ENCODE measurements around the gene ATG101. TPM values are rescaled to one million over a fixed set of nuclear protein-coding genes. Genes with fewer than 3 reads are reported as not detected.

ATG101 gene
- total and polyA plus RNA-seq, 9 of the 15 experiments (the other 6 are each of a cell fraction or from before 2014, with no cell fraction given), result 2.9 to 52.4 (median 29.7) TPM

GRCh38 chr12:52023182-52023975 is 46.4 kb upstream of the ATG101 start:
- ChIA-PET POLR2A (interaction anchor here (0.6 to 1.5 kb wide), 6 partner anchors 13 to 1245 kb away, joined by 3 to 6 read pairs (median 3); partner anchors contain the start of gene ESPL1), CTCF (ENCODE audit: low intra/inter-chr PET ratio) (interaction anchor here (0.5 to 6.0 kb wide), 8 partner anchors 18 to 602 kb away, joined by 3 to 242 read pairs (median 6); partner anchors contain the start of genes SMIM41 and TAMALIN)
- in situ Hi-C loops (cut with MboI), result loop anchor here (25.0 kb wide), 1 partner anchor 611 kb away; the partner anchor contains the start of gene SLC4A8
- no TSS peak for BruUV-seq (replicated peaks)
- FAIRE-seq, result peak; percentile 35
- ATAC-seq, result peak; percentile 84
- peak overlapping the region; percentile 66 for H3K4me2 ChIP-seq (ENCODE audit: insufficient read depth, low read length)
- H2AFZ ChIP-seq (ENCODE audit: low read depth, low read length), result peak overlapping the region; percentile 88
- H3K27me3 ChIP-seq (ENCODE audit: control insufficient read depth in 2 of 2, insufficient read depth in 2 of 2, low read length in 2 of 2), result peaks cover 0 to 13% of the 10 kb centered on the region in 2 experiments; a peak in 2 of 5 replicates
- no peaks in the 10 kb centered on the region for H3K9me3 ChIP-seq (replicated peaks; ENCODE audit: control insufficient read depth, insufficient read depth, low read depth, low read length)
- WGBS (ENCODE audit: insufficient coverage, low coverage, missing lambda C conversion rate), result 2% methylated on average over 34 of the region's 70 CpGs
- H3K36me3 ChIP-seq (ENCODE audit: control insufficient read depth, insufficient read depth, low read length), result no peaks in the 10 kb centered on the region
- H3K79me2 ChIP-seq (ENCODE audit: control insufficient read depth, insufficient read depth, low read length), result no peaks in the 10 kb centered on the region
- DNase-seq (ENCODE audit: extremely low read depth in 1 of 4, low spot score in 3 of 4), result peak; percentile 88 to 94 (median 91)
- H3K27ac ChIP-seq (ENCODE audit: extremely low read depth, low read depth, low read length), result no peak overlapping the region
- intact Hi-C loops (cut with micrococcal nuclease), result no loop called here
- no peaks in the 10 kb centered on the region for H3K9me1 ChIP-seq (ENCODE audit: control insufficient read depth, insufficient read depth, low read length)
- peaks cover 0 to 27% of the 10 kb centered on the region in 2 experiments; a peak in 3 of 5 replicates for H3K4me1 ChIP-seq (replicated peaks in 1 of 2; ENCODE audit: control insufficient read depth in 2 of 2, insufficient read depth in 2 of 2, low read length in 2 of 2)
- peak overlapping the region; percentile 27 to 87; a peak in 3 of 4 replicates for H3K9ac ChIP-seq (ENCODE audit: insufficient read depth in 1 of 2, low read depth in 2 of 2, low read length in 2 of 2)
- H3K4me3 ChIP-seq, result peak overlapping the region; percentile 45
- H4K20me1 ChIP-seq (replicated peaks; ENCODE audit: control insufficient read depth, insufficient read depth, low read length), result no peaks in the 10 kb centered on the region
- TF ChIP-seq CC2D1A (IDR thresholded peaks at IDR 0.05) (peak; percentile 78), RBFOX2 (IDR thresholded peaks at IDR 0.05; ENCODE audit: low read depth, low read length) (peak; percentile 42; the same call in 1 of the 2 replicates), IRF2 (CRISPR knock-in tag; IDR thresholded peaks at IDR 0.05) (peak; percentile 51; the same call in 1 of the 2 replicates), PRDM10 (IDR thresholded peaks at IDR 0.05; ENCODE audit: partially characterized antibody) (peak; percentile 6), ZNF24 (IDR thresholded peaks at IDR 0.05) (0 out of 2 replicates have a peak, but pooled peaks have one; percentile 9), ZNF263 (CRISPR knock-in tag; IDR thresholded peaks at IDR 0.05; ENCODE audit: borderline replicate concordance) (0 out of 2 replicates have a peak, but pooled peaks have one; percentile 20), TAL1 (IDR thresholded peaks at IDR 0.05) (no peak), TAF7 (tag; IDR thresholded peaks at IDR 0.05) (no peak), ZNF274 (IDR thresholded peaks at IDR 0.05; ENCODE audit: borderline replicate concordance, low read depth, low read length) (no peak), ZFX (CRISPR knock-in tag; IDR thresholded peaks at IDR 0.05) (peak; percentile 63), DEAF1 (CRISPR knock-in tag; IDR thresholded peaks at IDR 0.05) (peak; percentile 89), ZNF79 (CRISPR knock-in tag; IDR thresholded peaks at IDR 0.05; ENCODE audit: low read depth) (no peak), ZNF395 (CRISPR knock-in tag; IDR thresholded peaks at IDR 0.05) (peak; percentile 29; the same call in 1 of the 2 replicates), PCBP1 (IDR thresholded peaks at IDR 0.05; ENCODE audit: low read depth, low read length, poor library complexity, severe bottlenecking) (peak; percentile 69)

All from K562 (cell line).